GM12873 (cell line): ENCODE results near the gene CNNM4.

Experiments used
- CTCF ChIP-seq: IDR thresholded peaks from 2 replicates; pipeline ENCODE4 v1.5.1; 2012; ENCODE audit warnings: low read depth, mild to moderate bottlenecking, moderate library complexity, low read length, control low read depth; ENCODE audit not compliant: insufficient read depth; ENCODE audit errors: missing control alignments

The CNNM4 gene

GRCh38 chr2:96852667-96853066 is 92.0 kb downstream of the CNNM4 start:
- TF ChIP-seq CTCF, result no peak

GRCh38 chr2:96853321-96853720 is 92.6 kb downstream of the CNNM4 start:
- no peak for TF ChIP-seq CTCF

GRCh38 chr2:96856776-96857666 is 96.3 kb downstream of the CNNM4 start:
- no peak for TF ChIP-seq CTCF

- peak; percentile 77 for TF ChIP-seq CTCF
These were observed 97.1 kb downstream of the CNNM4 start, which contains the start of gene ANKRD39 for GRCh38 chr2:96857667-96858372. TSS of gene ANKRD39 (minus strand) at chr2:96858016. CDS start at chr2:96857987, 29 bp downstream.

GRCh38 chr2:96859099-96859649 is 98.5 kb downstream of the CNNM4 start:
- TF ChIP-seq CTCF, result no peak

- no peak for TF ChIP-seq CTCF
These were observed 99.0 kb downstream of the CNNM4 start for GRCh38 chr2:96859681-96860064.

- TF ChIP-seq CTCF, result no peak
These were observed 99.6 kb downstream of the CNNM4 start for GRCh38 chr2:96860065-96861029.
